ENCODE data around the gene MYO7A.
"Not testable (repeated sequence)": the region's sequence is repeated elsewhere in the genome, so short reads cannot be mapped to it uniquely, and the experiment has no call there.

Gene MYO7A

GRCh38 chr11:77093056-77093891 is 34.8 kb upstream of the MYO7A start:
- no peak for DNase-seq

DNA sequence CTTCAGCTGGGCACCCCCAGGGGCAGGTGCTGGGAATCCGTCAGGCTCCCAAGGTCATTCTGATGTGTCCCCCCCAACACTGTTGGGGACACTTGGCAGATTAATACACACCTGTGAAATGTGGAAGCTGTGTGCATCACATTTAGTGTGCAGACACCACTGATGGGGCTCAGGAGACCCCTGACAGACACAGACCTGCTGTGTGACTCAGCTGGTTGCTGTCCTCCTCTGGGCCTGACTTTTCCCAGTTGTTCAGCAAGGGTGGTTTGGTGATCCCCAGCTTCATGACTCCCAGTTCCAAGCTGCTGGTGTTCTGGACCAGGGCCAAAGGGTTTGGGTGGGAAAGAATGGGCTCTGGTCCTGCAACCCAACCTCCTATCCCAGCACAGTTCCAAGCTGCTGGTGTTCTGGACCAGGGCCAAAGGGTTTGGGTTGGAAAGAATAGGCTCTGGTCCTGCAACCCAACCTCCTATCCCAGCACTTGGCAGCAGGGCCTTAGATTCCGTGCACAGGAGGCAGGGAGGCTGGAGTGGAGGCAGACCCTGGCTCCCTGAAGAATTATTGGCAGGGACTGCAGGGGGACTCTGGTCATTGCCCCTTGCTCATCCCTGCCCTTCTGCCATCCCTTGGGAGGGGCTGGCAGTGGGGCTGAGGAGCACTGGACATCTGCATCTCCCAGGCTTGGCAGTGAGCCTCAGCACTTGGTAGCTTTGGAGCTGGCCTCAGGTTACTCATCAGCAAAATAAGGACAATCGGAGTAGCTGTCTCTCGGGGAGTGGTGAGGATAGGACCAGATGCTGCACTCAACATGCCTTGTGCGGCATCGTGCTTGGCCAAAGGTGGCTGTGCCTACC is 33.8 kb upstream of the MYO7A start:
- no peak for DNase-seq

GRCh38 chr11:77094841-77095365 is 33.1 kb upstream of the MYO7A start:
- DNase-seq = peak; percentile 30

- no peak for DNase-seq
Observed at GRCh38 chr11:77095551-77096490, 32.2 kb upstream of the MYO7A start.

GRCh38 chr11:77096591-77097019 is 31.4 kb upstream of the MYO7A start:
- no peak for DNase-seq

GRCh38 chr11:77097180-77097579 is 30.9 kb upstream of the MYO7A start:
- not testable (repeated sequence) for DNase-seq

GRCh38 chr11:77100166-77101042 is 27.6 kb upstream of the MYO7A start:
- no peak for DNase-seq

GRCh38 chr11:77101043-77101537 is 27.0 kb upstream of the MYO7A start:
- DNase-seq = no peak

DNA sequence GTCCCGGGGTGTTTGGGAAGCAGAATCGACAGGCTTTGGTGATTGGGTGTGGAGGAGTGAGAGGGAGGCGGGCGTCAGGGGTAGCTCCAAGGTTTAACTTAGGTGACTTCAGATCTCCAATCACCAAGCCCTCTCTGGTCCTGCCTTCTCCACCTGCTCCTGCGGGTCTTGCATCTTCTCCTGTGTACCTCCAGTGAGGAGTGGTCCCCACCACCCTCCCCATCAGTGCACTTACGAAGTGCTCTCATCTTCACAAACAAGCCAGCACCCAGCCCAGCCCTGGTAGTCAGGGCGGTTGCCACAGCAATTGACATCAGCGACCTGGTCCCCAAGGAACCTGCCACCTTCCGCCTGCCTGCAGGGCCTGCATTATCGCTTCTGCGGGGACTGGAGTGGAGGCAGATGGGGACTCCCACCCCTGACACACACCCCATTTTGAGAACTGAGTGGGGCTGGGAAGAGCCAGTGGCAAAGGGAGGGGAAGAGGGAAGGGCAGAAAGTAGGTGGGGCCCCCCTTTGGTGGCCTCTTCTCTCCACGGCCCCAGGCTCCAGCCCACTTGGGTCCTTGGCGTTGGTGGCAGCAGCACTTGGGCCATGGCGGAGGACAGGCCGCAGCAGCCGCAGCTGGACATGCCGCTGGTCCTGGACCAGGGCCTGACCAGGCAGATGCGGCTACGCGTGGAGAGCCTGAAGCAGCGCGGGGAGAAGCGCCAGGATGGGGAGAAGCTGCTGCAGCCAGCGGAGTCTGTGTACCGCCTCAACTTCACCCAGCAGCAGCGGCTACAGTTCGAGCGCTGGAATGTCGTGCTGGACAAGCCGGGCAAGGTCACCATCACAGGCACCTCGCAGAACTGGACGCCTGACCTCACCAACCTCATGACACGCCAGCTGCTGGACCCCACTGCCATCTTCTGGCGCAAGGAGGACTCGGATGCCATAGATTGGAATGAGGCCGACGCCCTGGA is 25.5 kb upstream of the MYO7A start, which contains the start of gene OMP:
OMP (plus strand) TSS at position 595 of the 965 bp plus-strand sequence; CDS start at position 595, 0 bp downstream.
- no peak for DNase-seq

- no peak for DNase-seq
Observed at GRCh38 chr11:77103319-77103718, 24.7 kb upstream of the MYO7A start.

- no peak for DNase-seq
Observed at GRCh38 chr11:77104727-77105126, 23.3 kb upstream of the MYO7A start.

- DNase-seq = no peak
Observed at GRCh38 chr11:77106321-77106720, 21.7 kb upstream of the MYO7A start.

DNA sequence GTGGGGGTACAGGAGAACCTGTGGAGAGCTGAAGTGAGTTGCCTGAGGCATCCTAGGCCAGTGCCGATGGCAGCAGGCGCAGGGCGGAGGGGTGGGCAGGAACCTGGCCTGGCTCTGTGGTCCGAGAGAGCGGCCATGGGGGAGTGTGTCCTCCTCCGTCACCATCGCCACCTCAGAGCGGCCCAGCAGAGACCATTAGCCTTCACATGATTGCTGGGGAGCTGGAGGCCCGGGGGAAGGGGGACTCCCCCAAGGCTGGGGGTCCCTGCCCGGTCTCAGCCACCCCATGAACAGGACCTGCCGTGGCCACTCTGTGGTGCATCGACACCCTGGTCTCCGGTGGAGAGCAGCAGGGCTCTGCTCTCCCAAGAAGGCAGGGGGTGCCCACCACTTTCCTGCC is 21.3 kb upstream of the MYO7A start:
- DNase-seq = no peak

GRCh38 chr11:77107950-77108349 is 20.1 kb upstream of the MYO7A start:
- DNase-seq = peak; percentile 39

DNA sequence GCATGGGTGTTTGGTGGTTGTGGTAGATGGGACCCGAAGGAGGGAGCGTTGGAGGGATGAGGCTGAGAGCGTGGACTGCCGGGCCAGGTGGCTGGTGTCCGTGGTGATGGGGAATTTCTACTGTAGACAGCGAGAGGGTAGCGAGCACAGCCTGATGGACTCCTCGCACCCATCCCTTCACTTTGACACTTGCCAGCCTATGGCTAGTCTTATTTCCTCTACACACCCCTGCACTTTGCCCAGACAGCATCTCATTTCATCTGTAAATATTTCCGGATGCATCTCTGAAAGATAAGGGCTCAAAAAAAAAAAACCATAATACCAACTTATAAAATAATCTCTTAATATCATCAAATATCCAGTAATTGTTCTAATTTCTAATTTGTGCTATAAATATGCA is 19.6 kb upstream of the MYO7A start:
- peak; percentile 43 for DNase-seq

GRCh38 chr11:77109236-77110019 is 18.6 kb upstream of the MYO7A start:
- DNase-seq = peak; percentile 94

DNA sequence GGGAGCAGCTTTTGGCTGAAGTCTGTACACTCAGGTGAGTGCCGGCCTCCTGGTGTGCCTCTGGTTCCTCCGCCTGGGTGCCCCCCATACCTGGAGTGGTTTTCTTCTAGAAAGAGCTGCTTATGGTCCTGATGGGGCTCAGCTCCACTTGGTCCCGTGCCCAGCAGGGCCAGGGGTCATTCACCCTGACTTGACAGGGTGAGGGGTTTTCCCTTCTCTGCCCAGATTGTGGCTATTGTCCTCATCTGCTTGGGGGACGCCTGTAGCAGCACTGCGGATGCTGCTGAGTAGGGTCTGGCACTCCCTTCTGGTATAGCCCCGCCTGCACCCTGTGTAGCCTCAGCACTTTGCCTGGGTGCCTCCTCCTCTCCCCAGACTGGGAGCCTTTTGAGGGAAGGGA is 17.2 kb upstream of the MYO7A start:
- no peak for DNase-seq

- no peak for DNase-seq
Observed at GRCh38 chr11:77111277-77111676, 16.8 kb upstream of the MYO7A start.

GRCh38 chr11:77111946-77112345 is 16.1 kb upstream of the MYO7A start:
- no peak for DNase-seq
